Stimulated activated CD8-positive, alpha-beta memory T cell treated with anti-CD3 and anti-CD28 coated beads, Interleukin-15, amount 100 ng/mL, for 1 hour (primary cell): ENCODE measurements around the gene YPEL2.

Source experiments
- DNase-seq: peaks from one replicate; pipeline ENCODE4 v3.0.0-alpha.2; 2020; ENCODE audit warnings: low read depth

Gene YPEL2

DNA sequence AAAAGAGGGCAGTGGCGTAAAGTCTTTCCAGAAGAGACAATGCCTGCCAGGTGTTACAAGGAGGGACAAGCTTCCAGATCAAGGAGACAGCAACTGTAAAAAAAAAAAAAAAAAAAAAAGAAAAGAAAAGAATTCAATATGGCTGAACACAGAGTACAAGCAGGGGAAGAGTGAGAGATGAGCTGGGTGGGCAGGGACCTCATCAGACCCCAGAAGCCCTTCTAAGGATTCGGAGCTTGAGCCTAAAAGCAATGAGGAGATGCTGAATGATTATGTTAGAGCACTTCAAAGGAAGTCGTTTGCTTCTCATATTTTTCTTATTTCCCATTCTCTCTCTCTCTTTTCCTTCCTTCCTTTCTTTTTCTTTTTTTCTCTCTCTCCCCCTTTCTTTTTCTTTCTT is 103.0 kb downstream of the YPEL2 start:
- DNase-seq: no peak

GRCh38 chr17:59435238-59435637 is 103.8 kb downstream of the YPEL2 start:
- no peak for DNase-seq

DNA sequence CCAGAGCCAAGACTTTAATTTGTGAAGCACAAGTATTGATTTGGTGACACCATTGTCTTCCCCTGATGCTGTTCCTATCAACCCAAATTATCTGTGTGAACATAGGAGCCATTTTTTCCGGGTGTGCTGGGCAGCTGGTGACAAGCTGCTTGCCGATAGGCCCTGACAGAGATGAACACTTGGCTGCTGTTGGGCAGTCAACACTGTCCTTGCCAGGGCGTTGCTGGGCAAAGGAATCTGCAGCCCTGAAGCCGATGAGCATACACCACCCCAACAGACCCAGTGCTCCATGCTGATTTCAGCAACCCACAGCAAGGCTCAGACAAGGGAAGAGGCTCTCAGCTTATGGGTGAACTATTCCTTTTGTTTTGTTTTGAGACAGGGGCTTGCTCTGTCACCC is 105.4 kb downstream of the YPEL2 start:
- no peak for DNase-seq

GRCh38 chr17:59437791-59438281 is 106.4 kb downstream of the YPEL2 start:
- no peak for DNase-seq

- DNase-seq: no peak
These were observed 107.8 kb downstream of the YPEL2 start for GRCh38 chr17:59439262-59439661.

DNA sequence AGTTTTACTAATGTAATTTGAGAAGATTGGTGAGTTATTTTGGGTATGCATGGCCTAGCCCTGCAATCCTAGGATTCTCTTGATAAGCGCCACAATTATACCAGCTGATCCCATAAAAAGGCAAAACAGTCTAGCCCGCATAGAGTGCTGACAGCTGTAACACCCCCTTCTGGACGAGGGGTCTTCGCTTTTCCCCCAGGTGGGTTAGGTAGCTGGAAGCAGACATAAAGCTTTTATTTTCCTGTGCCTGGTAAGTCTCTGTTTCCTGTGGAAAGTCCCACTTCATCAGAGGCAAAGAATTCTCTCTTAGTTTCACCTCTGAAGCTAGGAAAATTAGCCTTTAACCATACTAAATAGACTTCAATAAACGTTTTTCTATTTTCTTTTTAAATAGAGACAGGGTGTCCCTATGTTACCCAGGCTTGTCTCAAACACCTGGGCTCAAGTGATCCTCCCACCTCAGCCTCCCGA is 108.3 kb downstream of the YPEL2 start:
- no peak for DNase-seq

GRCh38 chr17:59440757-59441463 is 109.5 kb downstream of the YPEL2 start:
- DNase-seq: peak; percentile 86

GRCh38 chr17:59441464-59442096 is 110.1 kb downstream of the YPEL2 start:
- DNase-seq: no peak

DNA sequence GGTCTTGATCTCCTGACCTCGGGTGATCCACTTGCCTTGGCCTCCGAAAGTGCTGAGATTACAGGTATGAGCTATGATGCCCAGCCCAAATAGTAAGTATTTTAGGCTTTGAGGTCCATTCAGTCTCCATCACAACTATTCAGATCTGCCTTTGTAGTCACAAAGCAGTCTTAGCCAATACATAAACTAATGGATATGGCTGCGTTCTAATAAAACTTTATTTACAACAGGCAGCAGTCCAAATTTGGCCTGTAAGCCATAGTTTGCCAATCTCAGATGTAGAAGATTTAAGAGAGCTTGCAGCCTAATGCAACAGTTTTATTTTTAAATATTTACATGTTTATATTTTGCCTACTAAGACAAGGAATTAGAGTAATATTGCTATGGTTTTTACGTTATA is 111.7 kb downstream of the YPEL2 start:
- no peak for DNase-seq
